HepG2 (cell line): Measurements from ENCODE around the gene LATS2. TPM values are rescaled to one million over a fixed set of nuclear protein-coding genes. Genes with fewer than 3 reads are reported as not detected.

Experiments
- ATAC-seq: fragments of 200-7000 bp; cut with Tn5 transposase; 3 replicates; pipeline ENCODE4 v1.9.1; 2020; ENCODE audit warnings: mild to moderate bottlenecking, moderate library complexity
- BruUV-seq: library from RNA; stranded (reverse); fragments of 400-500 nt; replicated peaks from 2 replicates; lab custom pipeline; 2021; lab: Mats Ljungman, UMichigan
- CTCF ChIA-PET: fragments of 300-600 bp; formaldehyde crosslinking; extraction: SDS; loops from one replicate; lab custom pipeline; 2021; ENCODE audit warnings: low total read pairs, inconsistent platforms, low intra/inter-chr PET ratio; lab: Yijun Ruan, JAX
- POLR2A ChIA-PET: fragments of 350-600 bp; sonication (Branson Sonifier 250); formaldehyde crosslinking; loops from one replicate; lab custom pipeline; 2020; ENCODE audit warnings: antibody characterized with exemption, inconsistent platforms; lab: Yijun Ruan, JAX
- DNase-seq: peaks from one replicate; pipeline ENCODE4 v3.0.0-alpha.2; 2015; ENCODE audit warnings: low spot score
- FAIRE-seq: peaks from 3 replicates; lab custom pipeline; 2011; peaks lifted over from hg19 to GRCh38; lab: Jason Lieb, UNC
- H2AFZ ChIP-seq: one replicate; pipeline ENCODE4 v1.6.1; 2011; ENCODE audit warnings: low read length, inconsistent platforms
- H3K27ac ChIP-seq: fragments of 300-600 bp; 3 replicates; pipeline ENCODE4 v1.8.0; 2011; ENCODE audit warnings: mixed run types, mild to moderate bottlenecking, mixed read lengths, low read length, inconsistent platforms; ENCODE audit not compliant: insufficient read depth; ENCODE audit errors: extremely low read length
- H3K27me3 ChIP-seq, 2 experiments: fragments of 200-600 bp in 1 of 2; 2 replicates in 1 of 2; 3 replicates in 1 of 2; pipeline versions ENCODE4 v1.6.0 to v1.8.0; 2011; ENCODE audit warnings: low read length in 2 of 2, mild to moderate bottlenecking in 2 of 2, moderate library complexity in 2 of 2, inconsistent platforms in 1 of 2; ENCODE audit not compliant: insufficient read depth in 2 of 2, control insufficient read depth in 1 of 2
- H3K36me3 ChIP-seq, 2 experiments: fragments of 200-600 bp in 1 of 2; replicated peaks in 1 of 2; 2 replicates in 1 of 2; 3 replicates in 1 of 2; pipeline versions ENCODE4 v1.5.1 to v1.8.0; 2011; ENCODE audit warnings: low read length in 2 of 2, inconsistent platforms in 1 of 2; ENCODE audit not compliant: insufficient read depth in 2 of 2, control insufficient read depth in 1 of 2
- H3K4me1 ChIP-seq: 2 replicates; pipeline ENCODE4 v1.5.1; 2012; ENCODE audit warnings: low read length, inconsistent platforms; ENCODE audit not compliant: insufficient read depth
- H3K4me2 ChIP-seq: 2 replicates; pipeline ENCODE4 v1.6.0; 2011; ENCODE audit warnings: low read depth, low read length, inconsistent platforms
- H3K4me3 ChIP-seq, 3 experiments: fragments of 200-600 bp in 1 of 3; sonication (generic), shearing (Covaris generic) in 1 of 3; replicated peaks in 1 of 3; 2 replicates each; pipeline ENCODE4 v1.5.1; 2011 to 2016; ENCODE audit warnings: low read length in 3 of 3, inconsistent platforms in 2 of 3, low read depth in 2 of 3, mild to moderate bottlenecking in 2 of 3, control low read depth in 1 of 3, mixed read lengths in 1 of 3; ENCODE audit not compliant: insufficient read depth in 1 of 3
- H3K79me2 ChIP-seq: one replicate; pipeline ENCODE4 v1.6.1; 2011; ENCODE audit warnings: low read length, inconsistent platforms; ENCODE audit not compliant: insufficient read depth
- H3K9ac ChIP-seq: 2 replicates; pipeline ENCODE4 v1.6.0; 2011; ENCODE audit warnings: mild to moderate bottlenecking, low read depth, low read length, inconsistent platforms; ENCODE audit not compliant: insufficient read depth
- H3K9me3 ChIP-seq: 2 replicates; pipeline ENCODE4 v1.5.1; 2012; ENCODE audit warnings: mild to moderate bottlenecking, low read length
- H4K20me1 ChIP-seq: 2 replicates; pipeline ENCODE4 v1.6.0; 2011; ENCODE audit warnings: inconsistent platforms, mild to moderate bottlenecking, low read length, moderate library complexity; ENCODE audit not compliant: insufficient read depth
- BCL3 ChIP-seq: sonication (generic); formaldehyde crosslinking; IDR thresholded peaks from 2 replicates; pipeline ENCODE4 v1.5.1; 2020; ENCODE audit warnings: mild to moderate bottlenecking, missing genetic modification reagents, moderate library complexity
- POGK ChIP-seq: sonication (generic); formaldehyde crosslinking; conservative IDR thresholded peaks from 2 replicates; pipeline ENCODE4 v1.8.0; 2022; ENCODE audit warnings: mild to moderate bottlenecking, moderate library complexity, missing genetic modification reagents
- REXO4 ChIP-seq: sonication (generic); formaldehyde crosslinking; IDR thresholded peaks from 2 replicates; pipeline ENCODE4 v1.8.0; 2022; ENCODE audit warnings: missing genetic modification reagents, mild to moderate bottlenecking, borderline replicate concordance
- TRIM24 ChIP-seq: sonication (generic); formaldehyde crosslinking; IDR thresholded peaks from 2 replicates; pipeline ENCODE4 v1.8.0; 2022; ENCODE audit warnings: mild to moderate bottlenecking, missing genetic modification reagents
- WGBS: methylation state at CpG from one replicate; pipeline ENCODE4 v1.1.6; 2017; ENCODE audit warnings: low lambda C conversion rate; 5-methylcytosine and 5-hydroxymethylcytosine counted together
- in situ Hi-C: cut with HindIII; loops from 2 replicates; pipeline ENCODE4 v1.10.0; 2017; ENCODE audit warnings: low pct_unique_long_range_greater_than_20kb; ENCODE audit not compliant: extremely low pct_ligation_motif_present
- intact Hi-C: fragments of 100-400 bp; cut with micrococcal nuclease; formaldehyde crosslinking; loops from one replicate; pipeline ENCODE4 v1.10.0; 2022; ENCODE audit not compliant: unreplicated experiment
- polyA plus RNA-seq, 8 experiments: library from polyadenylated mRNA; depleted of rRNA in 3 of 8; stranded (reverse) in 7 of 8; unstranded in 1 of 8; fragments of >200 nt; fragmentation: Illumina TruSeq in 4 of 8; extraction: Trizol in 4 of 8; gene quantifications; 2 replicates each; pipeline versions ENCODE4 v1.2.1 to v1.2.3, GENCODE V29; 2011 to 2016; ENCODE audit warnings: low read depth in 4 of 8, missing spikeins in 1 of 8, mixed read lengths in 1 of 8; ENCODE audit not compliant: insufficient read depth in 1 of 8
- total RNA-seq, 5 experiments: library from RNA; depleted of rRNA; stranded (reverse); fragments of >200 nt; fragmentation: Illumina TruSeq; extraction: Trizol; gene quantifications; 2 replicates each; pipeline ENCODE4 v1.2.3, GENCODE V29; 2016; ENCODE audit warnings: low read depth in 1 of 5
- TF ChIP-seq, protein P1 (sequence below): sonication (generic); formaldehyde crosslinking; IDR thresholded peaks from 2 replicates; pipeline ENCODE4 v1.8.0; 2022; ENCODE audit warnings: mild to moderate bottlenecking, missing genetic modification reagents, moderate library complexity

LATS2 gene
- total and polyA plus RNA-seq, 2 of the 13 experiments (the other 11 are each of a cell fraction or from before 2014, with no cell fraction given): 7.3 to 8.5 TPM

GRCh38 chr13:21077076-21077787 lies 15.8 kb upstream of the LATS2 start:
- no peak overlapping the region for H3K4me3 ChIP-seq
- intact Hi-C loops (no loop called here), in situ Hi-C loops (no loop called here)
- H3K4me1 ChIP-seq: peaks cover 30% of the 10 kb centered on the region
- 68% methylated on average over 19 of the region's 20 CpGs for WGBS
- ChIA-PET POLR2A (no interaction called here), CTCF (no interaction called here)
- no TSS peak for BruUV-seq
- no peaks in the 10 kb centered on the region for H4K20me1 ChIP-seq
- no peak overlapping the region for H3K27ac ChIP-seq
- no peak for DNase-seq
- no peak overlapping the region for H3K9ac ChIP-seq
- no peaks in the 10 kb centered on the region for H3K79me2 ChIP-seq
- peaks cover 1 to 17% of the 10 kb centered on the region in 2 experiments; a peak in 4 of 5 replicates for H3K27me3 ChIP-seq
- no peak for ATAC-seq
- TF ChIP-seq BCL3 (CRISPR knock-in tag) (no peak), POGK (CRISPR knock-in tag) (no peak), TRIM24 (CRISPR knock-in tag) (no peak), REXO4 (no peak)
- TF ChIP-seq, protein P1, sequence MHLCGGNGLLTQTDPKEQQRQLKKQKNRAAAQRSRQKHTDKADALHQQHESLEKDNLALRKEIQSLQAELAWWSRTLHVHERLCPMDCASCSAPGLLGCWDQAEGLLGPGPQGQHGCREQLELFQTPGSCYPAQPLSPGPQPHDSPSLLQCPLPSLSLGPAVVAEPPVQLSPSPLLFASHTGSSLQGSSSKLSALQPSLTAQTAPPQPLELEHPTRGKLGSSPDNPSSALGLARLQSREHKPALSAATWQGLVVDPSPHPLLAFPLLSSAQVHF (CRISPR knock-in tag): no peak
- FAIRE-seq: no peak
- no peaks in the 10 kb centered on the region for H3K9me3 ChIP-seq
- H3K4me2 ChIP-seq: peak overlapping the region; percentile 45
- no peaks in the 10 kb centered on the region for H3K36me3 ChIP-seq
- H2AFZ ChIP-seq: no peak overlapping the region
